Medulla oblongata (tissue), 1 donor: ENCODE data around the gene UGT1A6.

Experiments
- DNase-seq: peaks from one replicate; pipeline ENCODE4 v3.0.0-alpha.2; 2015; ENCODE audit errors: extremely low spot score

Gene UGT1A6

DNA sequence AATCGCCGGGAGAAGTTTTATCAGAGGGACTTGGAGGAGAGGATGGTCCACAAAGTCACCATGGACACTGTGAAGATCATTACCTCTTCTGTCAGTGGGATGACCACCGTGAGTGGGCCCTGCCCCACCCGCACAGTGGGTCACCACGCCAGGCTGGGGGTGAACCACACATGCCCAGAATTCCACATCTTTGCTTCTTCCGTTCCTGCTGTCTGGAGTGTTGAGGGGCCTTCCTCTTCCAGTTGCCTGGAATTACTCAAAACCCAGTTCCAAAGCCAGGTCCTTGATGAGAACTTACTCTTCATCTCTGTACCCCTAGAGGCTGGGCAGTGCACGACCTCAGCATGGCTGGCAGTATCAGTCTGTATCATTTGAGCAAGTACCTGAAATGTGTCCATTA lies 107.5 kb downstream of the UGT1A6 start:
- no peak for DNase-seq

DNA sequence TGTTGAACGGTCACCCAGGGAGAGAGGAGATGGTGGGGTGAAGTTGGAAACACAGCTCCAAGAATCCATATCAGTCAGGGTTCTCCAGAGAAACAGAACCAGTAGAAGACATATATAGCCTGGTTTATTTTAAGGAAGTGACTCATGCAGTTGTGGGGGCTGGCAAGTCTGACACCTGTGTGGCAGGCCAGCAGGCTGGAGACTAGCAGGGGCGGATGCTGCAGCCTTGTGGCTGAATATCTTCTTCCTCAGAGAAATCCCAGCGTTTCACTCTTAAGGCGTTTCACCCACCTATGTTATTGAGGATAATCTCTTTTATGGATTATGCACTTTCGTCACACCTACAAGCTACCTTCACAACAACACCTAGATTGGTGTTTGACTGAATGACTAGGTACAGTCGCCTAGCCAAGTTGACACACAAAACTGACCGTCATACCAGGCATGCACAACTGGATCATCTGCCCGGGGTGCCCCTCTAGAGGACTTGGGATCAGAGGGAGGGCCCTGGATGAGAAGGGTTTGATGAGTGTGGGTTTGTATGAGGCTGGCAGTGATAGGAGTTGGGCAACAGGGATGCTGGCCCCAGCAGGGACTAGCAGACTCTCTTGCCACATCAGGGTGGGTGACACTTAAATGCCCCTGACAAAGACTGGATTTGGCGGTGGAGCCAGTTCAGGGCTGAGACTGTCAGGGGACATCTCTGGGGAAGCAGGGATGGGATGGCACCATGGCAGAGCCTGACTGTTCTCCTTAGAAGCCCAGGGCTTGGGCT lies 108.9 kb downstream of the UGT1A6 start:
- DNase-seq, result no peak

- DNase-seq, result no peak
These were observed 109.6 kb downstream of the UGT1A6 start for GRCh38 chr2:233802132-233802815.

DNA sequence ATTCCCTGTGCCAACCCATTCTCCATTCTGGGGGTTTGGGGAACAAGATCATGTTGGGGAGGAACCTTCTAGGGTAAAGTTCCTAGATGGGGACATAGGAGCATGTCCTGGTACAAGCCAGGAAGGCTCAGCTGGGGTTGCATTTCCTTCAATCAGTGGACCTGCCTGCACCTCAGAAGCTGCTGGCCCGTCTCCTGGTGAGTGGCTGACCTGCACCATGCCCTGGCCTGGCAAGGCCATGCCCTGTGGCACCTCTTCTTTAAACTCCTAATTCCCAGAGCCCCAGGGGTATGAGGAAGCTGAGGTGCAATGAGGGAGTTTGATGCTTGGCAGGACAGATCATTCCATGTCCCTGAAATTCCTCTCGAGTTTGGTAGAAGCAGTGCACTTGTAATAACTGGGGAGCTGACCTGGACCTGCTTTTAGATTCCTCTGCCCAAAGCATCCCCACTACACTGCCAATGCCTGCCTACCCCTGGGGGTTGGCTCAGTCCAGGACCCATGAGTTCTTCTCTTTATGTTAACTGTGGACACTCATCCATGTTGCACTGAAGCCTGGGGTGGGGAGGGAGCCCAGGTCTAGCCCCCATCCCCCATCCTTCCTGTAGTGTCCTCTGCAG lies 110.7 kb downstream of the UGT1A6 start:
- DNase-seq, result no peak

- DNase-seq, result no peak
These were observed 111.3 kb downstream of the UGT1A6 start for GRCh38 chr2:233803994-233804393.

GRCh38 chr2:233807215-233807865 lies 114.7 kb downstream of the UGT1A6 start:
- no peak for DNase-seq

DNA sequence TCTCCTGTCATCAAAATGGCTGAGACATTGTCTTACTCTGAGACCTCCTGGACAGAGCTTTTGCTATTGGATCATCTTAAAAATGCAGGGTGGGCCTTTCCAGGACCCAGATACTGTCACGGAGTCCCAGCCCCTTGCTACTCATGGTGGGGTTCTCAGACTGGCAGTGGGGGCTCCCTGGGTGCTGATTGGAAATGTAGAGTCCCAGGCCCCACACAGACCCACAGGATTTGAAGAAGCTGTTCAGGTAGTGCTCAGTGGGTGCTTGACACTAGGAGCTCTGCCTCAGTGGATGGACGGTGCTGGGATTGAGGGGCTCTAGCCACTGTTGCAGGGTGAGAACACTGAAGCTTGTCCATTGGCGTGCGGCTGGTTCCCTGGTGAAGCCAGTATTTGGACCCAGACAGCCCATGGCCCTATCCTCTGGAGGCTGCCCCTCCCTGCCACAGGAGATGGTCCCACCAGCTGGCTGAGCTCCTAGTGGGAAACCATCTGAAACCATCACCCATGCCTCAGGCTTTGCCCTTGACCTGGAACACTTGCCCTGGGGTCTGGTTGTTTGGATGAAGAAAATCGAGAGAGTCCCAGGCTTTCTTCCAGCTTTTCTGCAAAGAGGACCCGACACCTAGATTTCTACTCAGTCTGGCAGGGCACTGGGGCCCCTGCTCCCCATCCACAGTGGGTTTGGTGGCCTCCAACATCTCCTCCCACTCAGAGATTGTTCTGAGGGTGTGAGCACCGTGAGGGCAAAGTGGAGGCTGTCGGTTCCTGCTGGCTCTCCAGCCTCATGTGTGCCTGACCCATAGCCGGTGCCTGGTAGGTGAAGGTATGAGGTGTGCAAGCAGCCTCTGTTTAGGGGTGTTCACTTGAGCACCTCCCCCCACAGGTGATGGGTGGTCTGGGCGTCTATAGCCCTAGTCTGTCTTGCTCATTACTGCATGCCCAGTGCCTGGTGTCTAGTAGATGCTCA lies 115.6 kb downstream of the UGT1A6 start:
- no peak for DNase-seq

DNA sequence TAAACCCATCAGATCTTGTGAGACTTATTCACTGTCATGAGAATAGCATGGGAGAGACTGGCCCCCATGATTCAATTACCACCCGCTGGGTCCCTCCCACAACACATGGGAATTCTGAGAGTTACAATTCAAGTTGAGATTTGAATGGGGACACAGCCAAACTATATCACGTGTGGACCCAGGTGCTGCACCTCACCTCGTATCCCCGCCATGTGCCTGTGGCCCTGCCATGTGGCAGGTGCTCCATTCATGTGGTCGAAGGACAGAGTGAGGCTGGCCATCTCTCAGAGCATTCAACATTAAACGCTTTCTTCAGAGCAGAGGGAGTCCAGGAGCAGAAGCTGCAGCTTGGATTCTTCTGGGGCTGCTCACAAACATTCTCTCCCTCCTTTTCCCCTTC lies 117.7 kb downstream of the UGT1A6 start:
- no peak for DNase-seq

- DNase-seq, result no peak
These were observed 118.4 kb downstream of the UGT1A6 start for GRCh38 chr2:233811087-233811486.

DNA sequence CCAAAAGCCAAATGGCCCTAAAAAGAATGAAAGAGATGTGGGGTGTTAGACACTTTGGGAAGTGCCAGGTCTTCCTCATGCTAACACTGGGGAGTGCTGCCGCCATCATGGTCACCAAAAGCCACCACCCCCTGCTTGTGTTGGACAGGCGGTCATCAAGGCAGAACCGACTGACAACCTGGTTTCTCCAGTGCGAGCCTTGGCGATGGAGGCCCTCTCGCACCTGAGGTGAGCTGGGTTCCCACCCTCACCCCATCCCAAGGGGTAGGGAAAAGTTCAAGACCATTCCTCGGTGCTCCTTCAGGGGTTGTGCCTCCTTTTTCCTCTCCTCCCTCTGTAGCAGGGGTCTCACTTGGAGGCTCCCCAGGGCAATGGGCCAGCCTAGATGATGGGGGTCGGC lies 119.0 kb downstream of the UGT1A6 start:
- DNase-seq, result no peak

DNA sequence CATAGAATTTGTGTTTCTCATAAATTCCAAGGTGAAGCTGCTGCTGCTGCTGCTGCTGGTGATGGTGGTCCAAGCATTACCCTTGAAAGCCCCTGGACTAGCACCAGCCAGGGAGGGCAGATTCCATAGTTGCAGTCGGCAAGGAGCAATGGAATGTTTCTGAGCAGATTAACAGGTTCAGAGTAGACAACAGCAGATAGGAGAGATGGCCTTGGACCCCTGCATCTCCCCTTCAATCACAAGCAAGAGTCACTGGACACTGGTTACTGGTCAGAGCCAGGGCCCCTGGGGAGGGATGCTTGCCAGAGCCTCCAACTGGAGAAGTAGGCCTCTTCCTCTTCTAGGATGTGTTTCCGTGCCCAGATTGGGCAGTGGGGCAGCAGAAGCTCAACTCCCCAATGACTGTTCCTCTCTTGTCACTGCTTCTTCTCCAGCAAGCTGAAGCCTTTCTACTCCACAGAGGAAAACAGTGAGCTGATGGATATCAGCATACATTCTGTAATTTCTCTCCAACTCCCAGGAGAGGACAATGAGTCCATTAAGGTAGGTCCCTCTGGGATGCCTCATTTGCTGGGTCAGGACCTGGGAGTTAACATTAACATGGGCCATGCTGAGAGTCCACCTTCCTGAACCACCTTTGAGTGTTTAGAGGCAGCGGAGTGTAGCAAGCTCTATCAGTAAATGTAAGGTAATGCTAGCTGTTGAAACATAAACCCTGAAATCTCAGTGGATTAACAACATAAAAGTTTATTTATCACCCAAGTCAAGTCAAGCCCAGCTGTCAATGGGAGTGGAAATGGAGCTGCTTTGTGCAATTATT lies 120.8 kb downstream of the UGT1A6 start:
- no peak for DNase-seq

DNA sequence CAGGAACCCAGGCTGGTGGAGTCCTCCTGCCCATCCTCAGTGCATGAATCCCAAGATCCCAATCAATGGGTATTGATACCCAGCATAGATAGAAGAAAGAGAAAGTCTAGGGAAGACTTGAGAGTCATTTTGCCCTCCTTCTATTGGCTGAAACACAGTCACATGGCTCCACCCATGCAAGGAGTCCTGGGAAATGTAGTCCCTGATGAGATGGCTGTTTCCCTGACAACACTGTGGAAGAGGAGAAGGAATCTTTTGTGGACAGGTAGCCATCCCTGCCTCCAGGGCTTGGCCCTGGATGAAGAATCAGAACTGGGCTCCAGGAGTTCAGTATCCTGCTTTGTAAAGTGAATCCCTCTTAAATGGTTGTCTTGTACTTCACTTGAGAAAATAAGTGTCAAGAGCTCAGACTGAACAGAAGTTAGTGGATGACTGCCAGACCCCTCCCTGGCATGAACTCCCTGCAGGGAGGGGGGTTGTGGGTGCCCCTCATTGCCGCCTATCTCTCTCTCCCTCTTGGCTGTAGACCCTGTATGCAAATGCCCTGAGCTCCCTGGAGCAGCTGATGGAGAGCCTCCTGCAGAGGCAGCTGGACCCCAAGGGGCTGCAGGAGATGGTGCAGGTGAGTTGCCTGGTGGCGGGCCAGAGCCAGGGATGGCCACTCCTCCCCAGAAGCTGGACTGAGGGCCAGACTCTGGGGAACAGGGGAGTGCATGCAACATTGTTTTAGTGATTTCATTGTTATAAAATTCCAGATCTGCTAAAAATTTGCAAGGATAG lies 121.6 kb downstream of the UGT1A6 start:
- no peak for DNase-seq

DNA sequence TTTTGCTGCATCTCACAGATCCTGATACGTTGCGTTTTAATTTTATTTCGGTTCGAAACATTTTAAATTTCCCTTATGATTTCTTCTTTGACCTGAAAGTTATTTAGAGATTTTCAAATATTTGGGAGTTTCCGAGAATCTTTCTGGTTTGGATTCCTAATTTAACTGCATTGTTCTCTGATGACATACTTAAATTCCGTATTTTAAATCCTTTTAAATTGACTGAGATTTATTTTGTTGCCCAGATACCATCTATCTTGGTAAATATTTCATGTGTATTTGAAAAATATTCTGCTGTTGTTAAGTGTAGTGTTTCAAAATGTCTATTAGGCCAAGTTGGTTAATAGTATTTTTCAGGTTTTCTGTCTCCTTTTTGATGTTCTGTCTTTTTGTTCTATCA lies 123.2 kb downstream of the UGT1A6 start:
- DNase-seq, result no peak

GRCh38 chr2:233816334-233816733 lies 123.6 kb downstream of the UGT1A6 start:
- no peak for DNase-seq

GRCh38 chr2:233816771-233817170 lies 124.1 kb downstream of the UGT1A6 start:
- no peak for DNase-seq

- DNase-seq, result no peak
These were observed 124.7 kb downstream of the UGT1A6 start for GRCh38 chr2:233817361-233817911.

GRCh38 chr2:233817995-233818638 lies 125.4 kb downstream of the UGT1A6 start:
- no peak for DNase-seq
